BLaER1 (cell line): ENCODE data around the gene SLC16A12.

Source experiments
- H3K27ac ChIP-seq: shearing (Covaris generic); formaldehyde crosslinking; 2 replicates; pipeline ENCODE4 v1.8.1; 2022
- H3K27me3 ChIP-seq: shearing (Covaris generic); formaldehyde crosslinking; 2 replicates; pipeline ENCODE4 v1.8.1; 2022
- H3K36me3 ChIP-seq: shearing (Covaris generic); formaldehyde crosslinking; 2 replicates; pipeline ENCODE4 v1.8.1; 2022
- H3K4me1 ChIP-seq: shearing (Covaris generic); formaldehyde crosslinking; 2 replicates; pipeline ENCODE4 v1.8.1; 2022
- H3K4me2 ChIP-seq: shearing (Covaris generic); formaldehyde crosslinking; 2 replicates; pipeline ENCODE4 v1.8.1; 2022
- H3K4me3 ChIP-seq: shearing (Covaris generic); formaldehyde crosslinking; 2 replicates; pipeline ENCODE4 v1.8.1; 2022
- H3K9ac ChIP-seq: shearing (Covaris generic); formaldehyde crosslinking; 2 replicates; pipeline ENCODE4 v1.8.1; 2022
- H3K9me3 ChIP-seq: shearing (Covaris generic); formaldehyde crosslinking; 2 replicates; pipeline ENCODE4 v1.8.1; 2022
- H4K20me1 ChIP-seq: shearing (Covaris generic); formaldehyde crosslinking; 2 replicates; pipeline ENCODE4 v1.8.1; 2022
- Cebpa-rat ChIP-seq: shearing (Covaris generic); IDR thresholded peaks from 2 replicates; pipeline ENCODE4 v1.8.1; 2022

The SLC16A12 gene

DNA sequence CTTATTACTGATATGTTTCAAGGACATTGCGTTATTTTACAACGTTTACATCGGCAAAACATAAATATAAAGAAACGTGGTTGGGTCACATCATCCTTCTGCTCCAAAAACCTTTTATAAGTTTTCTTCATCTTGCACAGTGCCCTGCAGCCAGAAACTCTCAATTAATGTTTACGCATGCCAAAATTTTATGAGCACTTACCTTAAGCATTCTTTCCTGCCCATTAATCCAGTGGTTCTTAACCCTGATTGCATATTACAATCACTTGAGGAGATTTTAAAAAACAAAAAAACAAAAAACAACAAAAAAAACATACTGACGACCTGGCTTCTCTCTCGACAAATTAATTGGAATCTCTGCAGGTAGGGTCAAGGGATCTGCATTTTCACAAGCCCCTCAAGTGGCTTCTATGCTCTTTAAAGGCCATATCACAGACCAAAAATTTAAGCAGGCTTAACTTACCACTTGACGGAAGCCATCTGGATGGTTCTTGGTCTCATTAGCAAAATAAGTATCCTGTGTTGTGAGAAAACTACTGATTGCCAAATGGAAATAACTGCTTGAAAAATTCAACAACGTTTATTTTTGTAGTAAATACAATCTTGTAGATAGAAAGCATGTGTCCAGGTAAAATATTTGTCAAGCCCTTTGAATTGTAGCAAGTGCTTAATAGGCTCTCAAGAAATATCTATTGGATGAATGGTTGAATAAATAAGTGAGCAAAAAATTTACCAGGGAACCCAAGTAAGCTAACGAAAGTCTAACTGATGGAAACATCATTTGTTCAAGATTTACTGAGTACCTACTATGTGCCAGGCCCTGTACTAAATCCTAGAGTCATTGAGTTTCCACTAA lies 30.9 kb upstream of the SLC16A12 start:
- H3K4me2 ChIP-seq = no peak overlapping the region
- H3K27ac ChIP-seq = no peak overlapping the region
- H3K9me3 ChIP-seq = no peaks in the 10 kb centered on the region
- no peak overlapping the region for H3K4me3 ChIP-seq
- no peaks in the 10 kb centered on the region for H3K36me3 ChIP-seq
- no peak overlapping the region for H3K9ac ChIP-seq
- H3K4me1 ChIP-seq = no peaks in the 10 kb centered on the region
- no peak for TF ChIP-seq Cebpa-rat
- no peaks in the 10 kb centered on the region for H4K20me1 ChIP-seq
- H3K27me3 ChIP-seq = no peaks in the 10 kb centered on the region

- no peaks in the 10 kb centered on the region for H4K20me1 ChIP-seq
- H3K27me3 ChIP-seq = no peaks in the 10 kb centered on the region
- no peak overlapping the region for H3K9ac ChIP-seq
- H3K4me1 ChIP-seq = no peaks in the 10 kb centered on the region
- no peaks in the 10 kb centered on the region for H3K9me3 ChIP-seq
- H3K27ac ChIP-seq = no peak overlapping the region
- H3K36me3 ChIP-seq = no peaks in the 10 kb centered on the region
- H3K4me3 ChIP-seq = no peak overlapping the region
- no peak overlapping the region for H3K4me2 ChIP-seq
- no peak for TF ChIP-seq Cebpa-rat
Measured at GRCh38 chr10:89565180-89565579, 29.8 kb upstream of the SLC16A12 start.

DNA sequence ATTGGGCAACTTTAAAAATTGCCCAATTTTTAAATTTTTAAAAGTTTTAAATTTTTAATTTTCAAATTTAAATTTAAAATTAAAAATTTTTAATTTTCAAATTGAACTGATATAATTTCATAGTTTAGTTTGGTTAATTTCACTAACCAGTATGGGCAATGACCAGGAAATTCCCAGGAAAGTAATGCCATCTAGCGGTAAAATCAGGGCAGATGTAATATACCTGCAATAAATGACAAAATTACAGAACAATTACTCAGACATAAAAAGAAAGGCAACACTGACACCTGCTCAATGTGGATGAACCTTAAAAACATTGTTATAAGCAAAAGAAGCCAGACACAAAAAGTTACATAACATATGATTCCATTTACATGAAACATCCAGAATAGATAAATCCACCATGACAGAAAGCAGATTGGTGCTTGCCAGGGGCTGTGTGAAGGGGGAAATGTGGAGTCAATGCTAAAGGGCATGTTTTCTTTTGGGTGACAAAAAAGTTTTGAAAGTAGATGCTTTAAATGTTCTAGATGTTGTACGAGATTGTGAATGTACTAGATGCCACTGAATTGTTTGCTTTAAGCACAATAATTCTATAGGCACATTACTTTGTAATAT lies 28.6 kb upstream of the SLC16A12 start:
- Histone ChIP-seq H3K4me1 (no peaks in the 10 kb centered on the region), H3K9me3 (no peaks in the 10 kb centered on the region), H3K36me3 (no peaks in the 10 kb centered on the region), H4K20me1 (no peaks in the 10 kb centered on the region), H3K27me3 (no peaks in the 10 kb centered on the region), H3K4me2 (no peak overlapping the region), H3K9ac (no peak overlapping the region), H3K27ac (no peak overlapping the region), H3K4me3 (no peak overlapping the region)
- no peak for TF ChIP-seq Cebpa-rat

GRCh38 chr10:89563311-89563710 lies 27.9 kb upstream of the SLC16A12 start:
- TF ChIP-seq Cebpa-rat = no peak
- Histone ChIP-seq H4K20me1 (no peaks in the 10 kb centered on the region), H3K36me3 (no peaks in the 10 kb centered on the region), H3K4me2 (no peak overlapping the region), H3K27ac (no peak overlapping the region), H3K9me3 (no peaks in the 10 kb centered on the region), H3K9ac (no peak overlapping the region), H3K27me3 (no peaks in the 10 kb centered on the region), H3K4me3 (no peak overlapping the region), H3K4me1 (no peaks in the 10 kb centered on the region)

- Histone ChIP-seq H3K4me1 (no peaks in the 10 kb centered on the region), H3K9ac (no peak overlapping the region), H3K27ac (no peak overlapping the region), H3K27me3 (no peaks in the 10 kb centered on the region), H3K4me3 (no peak overlapping the region), H3K4me2 (no peak overlapping the region), H3K9me3 (no peaks in the 10 kb centered on the region), H3K36me3 (no peaks in the 10 kb centered on the region), H4K20me1 (no peaks in the 10 kb centered on the region)
- TF ChIP-seq Cebpa-rat = no peak
Measured at GRCh38 chr10:89556600-89556999, 21.2 kb upstream of the SLC16A12 start.

GRCh38 chr10:89555688-89556445 lies 20.5 kb upstream of the SLC16A12 start:
- TF ChIP-seq Cebpa-rat = no peak
- Histone ChIP-seq H3K36me3 (no peaks in the 10 kb centered on the region), H3K27ac (no peak overlapping the region), H3K4me3 (no peak overlapping the region), H3K9me3 (peaks cover 3% of the 10 kb centered on the region; the same call in 1 of the 2 replicates), H3K27me3 (no peaks in the 10 kb centered on the region), H3K4me2 (no peak overlapping the region), H4K20me1 (no peaks in the 10 kb centered on the region), H3K9ac (no peak overlapping the region), H3K4me1 (no peaks in the 10 kb centered on the region)

- H3K27ac ChIP-seq = no peak overlapping the region
- H3K4me3 ChIP-seq = no peak overlapping the region
- H3K9ac ChIP-seq = no peak overlapping the region
- no peak overlapping the region for H3K4me2 ChIP-seq
- H3K9me3 ChIP-seq = peaks cover 3% of the 10 kb centered on the region; the same call in 1 of the 2 replicates
- H4K20me1 ChIP-seq = no peaks in the 10 kb centered on the region
- no peaks in the 10 kb centered on the region for H3K4me1 ChIP-seq
- H3K27me3 ChIP-seq = no peaks in the 10 kb centered on the region
- H3K36me3 ChIP-seq = no peaks in the 10 kb centered on the region
- TF ChIP-seq Cebpa-rat = no peak
Measured at GRCh38 chr10:89554433-89554832, 19.0 kb upstream of the SLC16A12 start.

- Histone ChIP-seq H3K4me2 (no peak overlapping the region), H3K27me3 (no peaks in the 10 kb centered on the region), H3K4me1 (no peaks in the 10 kb centered on the region), H3K4me3 (no peak overlapping the region), H3K27ac (no peak overlapping the region), H3K9ac (no peak overlapping the region), H4K20me1 (no peaks in the 10 kb centered on the region), H3K36me3 (no peaks in the 10 kb centered on the region), H3K9me3 (peaks cover 3% of the 10 kb centered on the region; the same call in 1 of the 2 replicates)
- no peak for TF ChIP-seq Cebpa-rat
Measured at GRCh38 chr10:89553064-89553734, 17.8 kb upstream of the SLC16A12 start.

DNA sequence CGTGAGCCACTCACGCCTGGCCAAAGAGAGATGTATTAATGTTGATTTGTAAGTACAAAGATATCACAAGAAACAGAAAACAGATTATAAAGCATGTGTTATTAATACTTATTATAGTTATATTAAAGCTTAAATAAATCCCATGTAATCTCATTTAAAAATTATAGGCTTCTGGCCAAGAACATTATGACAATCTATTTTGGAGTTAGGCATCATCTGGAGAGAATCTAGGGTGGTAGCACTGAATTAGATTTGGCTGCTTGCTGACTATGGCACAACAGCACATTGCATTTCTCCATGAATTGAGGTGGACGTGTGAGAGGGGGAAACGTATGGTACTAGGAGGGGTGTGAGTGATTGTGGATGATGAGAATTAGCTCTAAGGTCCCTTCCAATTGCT lies 16.8 kb upstream of the SLC16A12 start:
- no peaks in the 10 kb centered on the region for H3K4me1 ChIP-seq
- no peak overlapping the region for H3K4me3 ChIP-seq
- no peak overlapping the region for H3K9ac ChIP-seq
- no peaks in the 10 kb centered on the region for H4K20me1 ChIP-seq
- H3K4me2 ChIP-seq = no peak overlapping the region
- H3K27me3 ChIP-seq = no peaks in the 10 kb centered on the region
- H3K36me3 ChIP-seq = no peaks in the 10 kb centered on the region
- peaks cover 3% of the 10 kb centered on the region; the same call in 1 of the 2 replicates for H3K9me3 ChIP-seq
- no peak for TF ChIP-seq Cebpa-rat
- H3K27ac ChIP-seq = no peak overlapping the region
